Measurements from ENCODE around the gene SUGCT.

SUGCT gene

GRCh38 chr7:40538281-40538680, 403.5 kb downstream of the SUGCT start:
- no peak for TF ChIP-seq CTCF (IDR thresholded peaks at IDR 0.05; ENCODE audit: extremely low read depth, insufficient read depth, missing control alignments)
- in situ Hi-C loops (cut with MboI; ENCODE audit: low pct_unique_long_range_greater_than_20kb, low sequenced_read_pairs, unreplicated experiment) = no loop called here

GRCh38 chr7:40541336-40541735, 406.5 kb downstream of the SUGCT start:
- DNase-seq (ENCODE audit: low spot score) = no peak
- in situ Hi-C loops (cut with MboI; ENCODE audit: low pct_unique_long_range_greater_than_20kb, low sequenced_read_pairs, unreplicated experiment) = no loop called here
- no peak for TF ChIP-seq CTCF (IDR thresholded peaks at IDR 0.05; ENCODE audit: extremely low read depth, insufficient read depth, missing control alignments)

More at GRCh38 chr7:40538281-40538680, 403.5 kb downstream of the SUGCT start:
- no peak for DNase-seq (ENCODE audit: low spot score)

GRCh38 chr7:40542982-40543741, 408.4 kb downstream of the SUGCT start:
- in situ Hi-C loops (cut with MboI; ENCODE audit: low pct_unique_long_range_greater_than_20kb, low sequenced_read_pairs, unreplicated experiment) = no loop called here
- TF ChIP-seq CTCF (IDR thresholded peaks at IDR 0.05; ENCODE audit: extremely low read depth, insufficient read depth, missing control alignments) = no peak
- no peak for DNase-seq (ENCODE audit: low spot score)

GRCh38 chr7:40544221-40544723, 409.5 kb downstream of the SUGCT start:
- DNase-seq (ENCODE audit: low spot score) = no peak
- TF ChIP-seq CTCF (IDR thresholded peaks at IDR 0.05; ENCODE audit: extremely low read depth, insufficient read depth, missing control alignments) = no peak
- in situ Hi-C loops (cut with MboI; ENCODE audit: low pct_unique_long_range_greater_than_20kb, low sequenced_read_pairs, unreplicated experiment) = no loop called here

GRCh38 chr7:40544871-40545303, 410.1 kb downstream of the SUGCT start:
- in situ Hi-C loops (cut with MboI; ENCODE audit: low pct_unique_long_range_greater_than_20kb, low sequenced_read_pairs, unreplicated experiment) = no loop called here
- no peak for DNase-seq (ENCODE audit: low spot score)
- no peak for TF ChIP-seq CTCF (IDR thresholded peaks at IDR 0.05; ENCODE audit: extremely low read depth, insufficient read depth, missing control alignments)

GRCh38 chr7:40545739-40546138, 410.9 kb downstream of the SUGCT start:
- TF ChIP-seq CTCF (IDR thresholded peaks at IDR 0.05; ENCODE audit: extremely low read depth, insufficient read depth, missing control alignments) = no peak
- DNase-seq (ENCODE audit: low spot score) = no peak
- in situ Hi-C loops (cut with MboI; ENCODE audit: low pct_unique_long_range_greater_than_20kb, low sequenced_read_pairs, unreplicated experiment) = no loop called here

Data from GM13977 (cell line).